IMR-90 (cell line): Measurements from ENCODE around the gene RGS9. TPM values are rescaled to one million over a fixed set of nuclear protein-coding genes. Genes with fewer than 3 reads are reported as not detected.

Experiments
- ATAC-seq: fragments of 200-7000 bp; cut with Tn5 transposase; 2 replicates; pipeline ENCODE4 v1.9.1; 2020; ENCODE audit warnings: low read depth, mild to moderate bottlenecking, moderate library complexity
- BruUV-seq: library from RNA; stranded (reverse); fragments of 400-500 nt; replicated peaks from 2 replicates; lab custom pipeline; 2021; lab: Mats Ljungman, UMichigan
- CTCF ChIA-PET: fragments of 300-600 bp; formaldehyde crosslinking; extraction: SDS; loops from one replicate; lab custom pipeline; 2021; ENCODE audit warnings: antibody characterized with exemption; lab: Yijun Ruan, JAX
- POLR2A ChIA-PET: fragments of 300-600 bp; sonication (Branson Sonifier 250); formaldehyde crosslinking; loops from one replicate; lab custom pipeline; 2022; ENCODE audit warnings: antibody characterized with exemption; ENCODE audit not compliant: unreplicated experiment; lab: Charles Lee
- DNase-seq: peaks from one replicate; pipeline ENCODE4 v3.0.0; 2013
- H2AFZ ChIP-seq: replicated peaks from 2 replicates; pipeline ENCODE3; 2013; ENCODE audit warnings: low read length, mild to moderate bottlenecking; ENCODE audit not compliant: poor library complexity
- H2AK5ac ChIP-seq: 2 replicates; pipeline ENCODE4 v1.6.1; 2013; ENCODE audit warnings: low read depth, low read length, inconsistent platforms
- H2AK9ac ChIP-seq: replicated peaks from 2 replicates; pipeline ENCODE3; 2013; ENCODE audit warnings: mild to moderate bottlenecking, low read depth, low read length, moderate library complexity; ENCODE audit not compliant: poor library complexity
- H2BK120ac ChIP-seq: 2 replicates; pipeline ENCODE4 v1.6.1; 2013; ENCODE audit warnings: low read depth, low read length, inconsistent platforms
- H2BK15ac ChIP-seq: 3 replicates; pipeline ENCODE4 v1.6.1; 2013; ENCODE audit warnings: low read depth, low read length, inconsistent platforms
- H2BK20ac ChIP-seq: 2 replicates; pipeline ENCODE4 v1.6.1; 2013; ENCODE audit warnings: low read depth, mild to moderate bottlenecking, inconsistent platforms, low read length, moderate library complexity
- H2BK5ac ChIP-seq: 2 replicates; pipeline ENCODE4 v1.6.1; 2013; ENCODE audit warnings: mild to moderate bottlenecking, low read depth, low read length, inconsistent platforms; ENCODE audit not compliant: poor library complexity, severe bottlenecking
- H3K14ac ChIP-seq: replicated peaks from 2 replicates; pipeline ENCODE4 v1.6.1; 2013; ENCODE audit warnings: low read depth, low read length, inconsistent platforms
- H3K18ac ChIP-seq: 2 replicates; pipeline ENCODE4 v1.6.1; 2013; ENCODE audit warnings: low read depth, low read length, control low read depth
- H3K23ac ChIP-seq: 2 replicates; pipeline ENCODE4 v1.6.1; 2013; ENCODE audit warnings: low read depth, low read length, inconsistent platforms
- H3K27ac ChIP-seq: 2 replicates; pipeline ENCODE4 v1.5.1; 2013; ENCODE audit warnings: mild to moderate bottlenecking, control low read depth, low read length; ENCODE audit not compliant: insufficient read depth
- H3K27me3 ChIP-seq: 2 replicates; pipeline ENCODE4 v1.6.1; 2013; ENCODE audit warnings: low read length; ENCODE audit not compliant: control insufficient read depth, insufficient read depth
- H3K36me3 ChIP-seq: 2 replicates; pipeline ENCODE4 v1.6.1; 2013; ENCODE audit warnings: low read length, mixed read lengths; ENCODE audit not compliant: control insufficient read depth, insufficient read depth
- H3K4ac ChIP-seq: 2 replicates; pipeline ENCODE4 v1.6.1; 2013; ENCODE audit warnings: low read depth, low read length, inconsistent platforms
- H3K4me1 ChIP-seq: 2 replicates; pipeline ENCODE4 v1.6.1; 2013; ENCODE audit warnings: low read length, mixed read lengths; ENCODE audit not compliant: control insufficient read depth, insufficient read depth
- H3K4me2 ChIP-seq: 2 replicates; pipeline ENCODE4 v1.6.1; 2013; ENCODE audit warnings: low read depth, mild to moderate bottlenecking, control low read depth, low read length, moderate library complexity
- H3K4me3 ChIP-seq: 2 replicates; pipeline ENCODE4 v1.5.1; 2013; ENCODE audit warnings: low read depth, mild to moderate bottlenecking, control low read depth, low read length, moderate library complexity; ENCODE audit not compliant: insufficient read depth
- H3K56ac ChIP-seq: 2 replicates; pipeline ENCODE4 v1.6.1; 2013; ENCODE audit warnings: low read length, inconsistent platforms; ENCODE audit not compliant: insufficient read depth; ENCODE audit errors: extremely low read depth
- H3K79me1 ChIP-seq, 2 experiments: 2 replicates each; pipeline ENCODE4 v1.6.1; 2013; ENCODE audit warnings: low read length in 2 of 2, inconsistent platforms in 1 of 2, low read depth in 1 of 2
- H3K9ac ChIP-seq: 2 replicates; pipeline ENCODE4 v1.6.1; 2013; ENCODE audit warnings: low read depth, low read length, control low read depth
- H3K9me1 ChIP-seq: 2 replicates; pipeline ENCODE4 v1.6.1; 2013; ENCODE audit warnings: low read length, inconsistent platforms; ENCODE audit not compliant: insufficient read depth
- H3K9me3 ChIP-seq: 2 replicates; pipeline ENCODE4 v1.6.1; 2013; ENCODE audit warnings: low read length; ENCODE audit not compliant: control insufficient read depth, insufficient read depth
- H4K20me1 ChIP-seq: 2 replicates; pipeline ENCODE4 v1.6.1; 2013; ENCODE audit warnings: low read length, inconsistent platforms; ENCODE audit not compliant: insufficient read depth
- H4K5ac ChIP-seq: 2 replicates; pipeline ENCODE4 v1.6.1; 2013; ENCODE audit warnings: mild to moderate bottlenecking, low read depth, low read length, control low read depth
- H4K8ac ChIP-seq, 2 experiments: 2 replicates each; pipeline ENCODE4 v1.6.1; 2013; ENCODE audit warnings: low read depth in 2 of 2, low read length in 2 of 2, control low read depth in 1 of 2, inconsistent platforms in 1 of 2
- H4K91ac ChIP-seq: 2 replicates; pipeline ENCODE4 v1.6.1; 2013; ENCODE audit warnings: low read depth, low read length, inconsistent platforms; ENCODE audit not compliant: insufficient read depth
- BHLHE40 ChIP-seq: fragments of 150-350 bp; IDR thresholded peaks from 2 replicates; pipeline ENCODE4 v1.6.1; 2016; ENCODE audit warnings: mild to moderate bottlenecking, low read depth, low read length
- CEBPB ChIP-seq: IDR thresholded peaks from 2 replicates; pipeline ENCODE4 v1.6.1; 2012; ENCODE audit warnings: low read depth, low read length, improper control_type of control experiment
- CHD1 ChIP-seq: IDR thresholded peaks from 2 replicates; pipeline ENCODE4 v1.6.1; 2012; ENCODE audit warnings: low read depth, low read length, improper control_type of control experiment
- CTCF ChIP-seq: conservative IDR thresholded peaks from 2 replicates; pipeline ENCODE4 v1.5.1; 2012; ENCODE audit warnings: mild to moderate bottlenecking, low read depth, low read length, improper control_type of control experiment
- MAFK ChIP-seq: IDR thresholded peaks from 2 replicates; pipeline ENCODE4 v1.6.1; 2012; ENCODE audit warnings: low read depth, low read length, improper control_type of control experiment
- MAZ ChIP-seq: IDR thresholded peaks from 2 replicates; pipeline ENCODE4 v1.6.1; 2012; ENCODE audit warnings: low read depth, mild to moderate bottlenecking, low read length, improper control_type of control experiment, moderate library complexity, borderline replicate concordance
- MXI1 ChIP-seq: IDR thresholded peaks from 2 replicates; pipeline ENCODE4 v1.6.1; 2012; ENCODE audit warnings: low read depth, mild to moderate bottlenecking, low read length, moderate library complexity, borderline replicate concordance
- NFE2L2 ChIP-seq: fragments of 150-350 bp; IDR thresholded peaks from 2 replicates; pipeline ENCODE4 v1.6.1; 2016; ENCODE audit warnings: low read depth, mild to moderate bottlenecking, low read length
- RCOR1 ChIP-seq: IDR thresholded peaks from 2 replicates; pipeline ENCODE4 v1.6.1; 2012; ENCODE audit warnings: mild to moderate bottlenecking, low read length, improper control_type of control experiment; ENCODE audit not compliant: insufficient replicate concordance
- RFX5 ChIP-seq: IDR thresholded peaks from 2 replicates; pipeline ENCODE4 v1.8.0; 2012; ENCODE audit warnings: low read depth, mild to moderate bottlenecking, low read length, moderate library complexity
- SMC3 ChIP-seq: fragments of 150-350 bp; IDR thresholded peaks from 2 replicates; pipeline ENCODE4 v1.6.1; 2016; ENCODE audit warnings: low read depth, mild to moderate bottlenecking, antibody characterized with exemption, low read length, moderate library complexity
- USF2 ChIP-seq: fragments of 150-350 bp; IDR thresholded peaks from 2 replicates; pipeline ENCODE4 v1.6.1; 2017; ENCODE audit warnings: mild to moderate bottlenecking, antibody characterized with exemption, low read length, low read depth
- WGBS, 2 experiments: methylation state at CpG; one replicate each; pipeline versions ENCODE4 v1.1.5 to v1.1.7; 2013; ENCODE audit warnings: missing lambda C conversion rate in 2 of 2; ENCODE audit not compliant: insufficient read length in 1 of 2; ENCODE audit errors: extremely low coverage in 2 of 2; 5-methylcytosine and 5-hydroxymethylcytosine counted together
- dilution Hi-C: fragments of 300-500 bp; cut with HindIII; formaldehyde crosslinking; loops from one replicate; pipeline ENCODE4 v1.14.3; 2018; ENCODE audit warnings: low sequenced_read_pairs; ENCODE audit not compliant: unreplicated experiment
- in situ Hi-C: fragments of 300-500 bp; cut with MboI; formaldehyde crosslinking; loops from 3 replicates; pipeline ENCODE4 v1.14.3; 2019; ENCODE audit warnings: low sequenced_read_pairs, inconsistent platforms, mixed read lengths
- intact Hi-C: fragments of 100-400 bp; cut with micrococcal nuclease; formaldehyde crosslinking; loops from 2 replicates; pipeline ENCODE4 v1.10.0; 2022
- polyA plus RNA-seq, 3 experiments: library from polyadenylated mRNA; depleted of rRNA; stranded (reverse); fragments of >200 nt; gene quantifications; 2 replicates each; pipeline ENCODE4 v1.2.3, GENCODE V29; 2012; ENCODE audit warnings: low replicate concordance in 1 of 3
- total RNA-seq: library from RNA; depleted of rRNA; stranded (reverse); fragments of >200 nt; gene quantifications from 2 replicates; pipeline ENCODE4 v1.2.3, GENCODE V29; 2012

The RGS9 gene
- total and polyA plus RNA-seq, 2 of the 4 experiments (the other 2 are of a cell fraction) = 0.90 to 1.1 TPM

- Histone ChIP-seq H2BK15ac (0 out of 3 replicates have a peak overlapping the region, but pooled peaks have one; percentile 29), H2BK120ac (no peak overlapping the region), H3K4ac (no peak overlapping the region; the same call in 1 of the 2 replicates), H3K9me1 (peaks cover 6% of the 10 kb centered on the region; the same call in 1 of the 2 replicates), H3K27me3 (no peaks in the 10 kb centered on the region), H3K23ac (peak overlapping the region; percentile 12; the same call in 1 of the 2 replicates), H3K9me3 (no peaks in the 10 kb centered on the region), H2AK5ac (no peak overlapping the region), H3K18ac (no peak overlapping the region; the same call in 1 of the 2 replicates), H3K4me2 (no peak overlapping the region), H2AFZ (peak overlapping the region; percentile 14), H3K4me1 (peaks cover 12% of the 10 kb centered on the region), H3K9ac (no peak overlapping the region), H2AK9ac (no peak overlapping the region), H3K36me3 (no peaks in the 10 kb centered on the region), H2BK20ac (no peak overlapping the region), H2BK5ac (no peak overlapping the region), H3K27ac (no peak overlapping the region), H3K79me1 (no peaks in the 10 kb centered on the region), H4K8ac (no peak overlapping the region), H3K56ac (no peak overlapping the region), H4K5ac (no peak overlapping the region), H3K14ac (no peak overlapping the region), H4K91ac (no peak overlapping the region), H4K20me1 (peaks cover 4% of the 10 kb centered on the region; the same call in 1 of the 2 replicates), H3K4me3 (no peak overlapping the region)
- in situ Hi-C loops (no loop called here), dilution Hi-C loops (no loop called here), intact Hi-C loops (no loop called here)
- BruUV-seq = no TSS peak
- CTCF ChIA-PET = interaction anchor here (0.6 kb wide), 2 partner anchors 28 to 29 kb away, joined by 3 to 8 read pairs; no protein-coding TSS in a partner anchor
- TF ChIP-seq RFX5 (no peak), MAZ (no peak), CEBPB (no peak), MXI1 (no peak), NFE2L2 (no peak), USF2 (no peak), RCOR1 (no peak), BHLHE40 (no peak), SMC3 (no peak), CTCF (no peak), MAFK (no peak), CHD1 (no peak)
- DNase-seq (peak; percentile 49), ATAC-seq (no peak)
- no CpG with 5 or more reads among the region's 5 CpGs for WGBS, 2 experiments
- POLR2A ChIA-PET = interaction anchor here (0.6 kb wide), 1 partner anchor 55 kb away, joined by 3 read pairs; no protein-coding TSS in a partner anchor
These were observed 33.3 kb upstream of the RGS9 start for GRCh38 chr17:65103896-65104295.
